Middle frontal gyrus (tissue), 1 donor: ENCODE data around the gene COQ8A.
"Not testable (repeated sequence)": the region's sequence is repeated elsewhere in the genome, so short reads cannot be mapped to it uniquely, and the experiment has no call there.

Source experiments
- DNase-seq: peaks from one replicate; pipeline ENCODE4 v3.0.0-alpha.2; 2015; ENCODE audit warnings: low spot score; ENCODE audit errors: extremely low spot score

COQ8A gene

GRCh38 chr1:226921504-226921903 lies 18.6 kb upstream of the COQ8A start:
- no peak for DNase-seq

DNA sequence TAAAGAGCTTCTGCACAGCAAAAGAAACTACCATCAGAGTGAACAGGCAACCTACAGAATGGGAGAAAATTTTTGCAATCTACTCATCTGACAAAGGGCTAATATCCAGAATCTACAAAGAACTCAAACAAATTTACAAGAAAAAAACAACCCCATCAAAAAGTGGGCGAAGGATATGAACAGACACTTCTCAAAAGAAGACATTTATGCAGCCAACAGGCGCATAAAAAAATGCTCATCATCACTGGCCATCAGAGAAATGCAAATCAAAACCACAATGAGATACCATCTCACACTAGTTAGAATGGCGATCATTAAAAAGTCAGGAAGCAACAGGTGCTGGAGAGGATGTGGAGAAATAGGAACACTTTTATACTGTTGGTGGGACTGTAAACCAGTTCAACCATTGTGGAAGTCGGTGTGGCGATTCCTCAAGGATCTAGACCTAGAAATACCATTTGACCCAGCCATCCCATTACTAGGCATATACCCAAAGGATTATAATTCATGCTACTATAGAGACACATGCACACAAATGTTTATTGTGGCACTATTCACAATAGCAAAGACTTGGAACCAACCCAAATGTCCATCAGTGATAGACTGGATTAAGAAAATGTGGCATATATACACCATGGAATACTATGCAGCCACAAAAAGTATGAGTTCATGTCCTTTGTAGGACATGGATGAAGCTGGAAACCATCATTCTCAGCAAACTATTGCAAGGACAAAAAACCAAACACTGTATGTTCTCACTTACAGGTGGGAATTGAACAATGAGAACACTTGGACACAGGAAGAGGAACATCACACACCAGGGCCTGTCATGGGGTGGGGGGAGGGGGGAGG lies 10.6 kb upstream of the COQ8A start:
- not testable (repeated sequence) for DNase-seq

GRCh38 chr1:226934483-226935237 lies 5.4 kb upstream of the COQ8A start:
- no peak for DNase-seq

DNA sequence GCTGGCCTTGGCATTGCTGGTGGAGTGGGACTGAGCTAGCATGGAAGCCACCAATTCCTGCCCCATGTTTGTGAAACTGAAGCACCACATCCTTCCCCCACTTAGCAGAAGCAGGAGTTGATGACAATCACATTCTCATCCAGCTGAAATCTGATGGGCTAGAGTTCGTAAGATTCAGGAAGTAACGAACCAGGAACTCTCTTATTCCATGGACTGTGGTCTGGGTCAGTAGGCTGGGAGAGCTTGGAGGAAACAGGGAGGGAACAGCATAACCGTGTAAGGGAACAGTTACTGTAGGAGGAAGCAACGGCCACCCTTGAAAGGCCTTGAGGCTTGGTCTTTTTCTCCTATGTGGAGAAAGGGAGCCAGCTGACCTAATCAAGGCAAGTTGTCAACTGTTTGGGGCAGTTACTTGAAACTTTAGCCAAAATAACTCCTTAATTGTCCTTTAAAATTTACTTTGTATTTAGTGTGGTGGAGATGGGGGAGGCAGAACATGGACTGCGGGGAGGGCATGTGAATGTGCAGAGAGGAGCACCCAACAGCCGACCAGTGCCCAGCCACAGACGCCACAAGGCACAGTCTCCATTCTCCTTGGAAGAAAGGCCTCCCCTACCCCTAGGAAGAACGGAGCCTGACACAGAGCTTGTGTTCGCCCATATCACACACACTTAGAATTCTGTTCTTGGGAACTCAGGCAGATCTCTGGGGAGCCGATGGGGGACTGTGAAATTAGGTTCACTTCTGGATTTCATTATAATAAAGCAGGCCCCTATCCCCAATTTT lies 2.0 kb upstream of the COQ8A start:
- DNase-seq: no peak

DNA sequence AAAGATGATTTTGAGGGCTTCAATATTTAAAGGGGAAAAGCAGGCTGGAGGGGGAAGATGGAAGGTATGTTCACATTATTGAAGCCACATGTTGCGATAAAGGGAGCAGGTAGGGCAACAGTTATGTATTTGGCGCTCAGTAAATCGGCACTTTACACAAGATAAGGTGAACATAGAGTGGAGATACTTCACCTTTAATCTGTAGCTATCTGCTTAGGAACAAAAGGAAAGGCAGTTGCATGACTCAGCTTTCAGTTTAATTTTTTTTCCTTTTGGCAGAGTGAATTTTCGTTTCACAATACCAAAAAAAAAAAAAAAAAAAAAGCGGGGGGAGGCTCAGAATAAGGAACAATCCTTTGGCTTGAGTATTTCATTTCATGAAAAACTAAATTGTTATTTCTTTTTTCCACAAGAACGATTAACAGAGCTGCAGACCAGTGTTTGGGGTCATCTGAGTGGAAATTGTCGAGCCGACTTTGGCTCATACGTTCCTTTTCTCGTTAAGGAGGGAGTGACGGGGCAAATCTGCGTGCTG lies 1.1 kb upstream of the COQ8A start:
- DNase-seq: no peak

GRCh38 chr1:226939438-226940028 lies 561 bp upstream of the COQ8A start:
- peak; percentile 27 for DNase-seq

- DNase-seq: no peak
Observed at GRCh38 chr1:226940806-226941067, 643 bp downstream of the COQ8A start.

DNA sequence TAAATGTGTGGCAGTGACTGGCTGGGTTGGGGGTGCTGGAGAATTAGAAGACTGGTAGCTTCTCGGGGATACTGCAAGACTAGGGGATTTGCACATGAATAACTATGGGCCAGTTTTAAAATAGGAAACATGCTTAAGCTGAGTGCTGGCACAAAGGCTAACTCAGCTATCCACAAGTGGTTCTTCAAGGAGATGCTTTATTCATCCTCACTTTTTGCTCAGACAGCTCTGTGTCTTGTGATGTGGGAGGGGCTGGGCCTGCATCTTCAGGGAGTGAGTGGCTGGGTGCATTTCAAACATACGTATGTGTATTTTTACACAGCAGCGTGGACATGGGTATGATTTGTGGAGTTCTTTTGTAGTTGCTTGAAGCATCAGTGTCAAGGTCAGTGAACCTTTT lies 2.3 kb downstream of the COQ8A start:
- no peak for DNase-seq

DNA sequence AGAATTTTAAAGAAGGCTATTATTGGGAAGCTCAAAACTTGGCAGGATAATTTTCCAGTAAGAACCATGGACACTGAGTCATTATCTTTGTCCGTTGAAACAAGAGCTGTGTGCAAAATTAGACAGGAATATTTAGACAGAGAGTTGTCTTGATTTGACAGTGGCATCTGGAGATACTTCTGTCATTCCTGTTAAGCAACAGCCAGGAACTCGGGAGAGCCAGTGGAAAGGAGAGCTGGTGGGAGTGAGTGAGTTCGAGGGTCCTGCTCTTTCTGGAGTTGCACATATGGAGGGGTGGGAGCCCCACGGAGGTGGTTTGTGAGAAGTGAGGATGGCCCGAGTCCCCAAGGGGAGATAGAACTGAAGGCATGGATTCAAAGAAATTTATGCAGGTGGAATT lies 3.1 kb downstream of the COQ8A start:
- DNase-seq: no peak

GRCh38 chr1:226943927-226944326 lies 3.8 kb downstream of the COQ8A start:
- DNase-seq: no peak

- no peak for DNase-seq
Observed at GRCh38 chr1:226945106-226945857, 5.2 kb downstream of the COQ8A start.

DNA sequence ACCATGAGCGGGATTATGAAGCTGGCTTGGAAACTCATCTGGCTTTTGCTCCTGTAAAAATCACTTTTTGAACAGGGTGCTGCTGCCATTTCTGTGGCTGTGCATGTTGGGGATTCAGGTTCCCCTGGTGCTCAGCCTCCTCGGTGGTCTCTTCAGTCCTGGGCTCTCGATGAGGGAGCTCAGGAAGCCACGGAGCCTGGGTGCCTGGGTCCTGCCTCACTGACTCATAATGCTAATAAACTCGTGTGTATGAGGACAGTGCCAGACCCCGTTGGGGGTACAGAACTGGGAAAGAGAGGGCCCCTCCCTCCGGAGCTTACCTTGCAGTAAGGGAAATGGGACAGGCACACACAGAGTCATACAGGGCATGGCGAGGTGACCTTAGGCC lies 5.8 kb downstream of the COQ8A start:
- DNase-seq: no peak

DNA sequence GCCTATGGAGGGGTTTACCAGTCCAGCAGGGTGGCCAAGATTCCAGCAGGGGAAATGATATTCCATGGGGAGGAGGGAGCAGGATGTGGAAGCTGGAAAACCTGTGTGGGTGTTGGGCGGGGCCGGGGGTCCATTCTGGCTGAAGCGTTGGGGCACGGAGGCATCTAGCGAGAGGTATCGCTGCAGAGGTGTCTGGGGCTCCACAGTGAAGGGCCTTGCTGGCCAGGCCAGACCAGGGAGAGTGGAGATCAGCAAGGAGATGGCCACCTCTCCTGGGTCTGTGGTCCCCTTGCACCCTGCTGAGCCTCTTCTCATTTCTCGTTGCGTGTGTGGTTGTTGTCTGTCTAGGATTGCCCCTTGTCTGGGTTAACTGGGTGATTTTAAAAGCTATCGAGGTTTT lies 6.2 kb downstream of the COQ8A start:
- DNase-seq: no peak

DNA sequence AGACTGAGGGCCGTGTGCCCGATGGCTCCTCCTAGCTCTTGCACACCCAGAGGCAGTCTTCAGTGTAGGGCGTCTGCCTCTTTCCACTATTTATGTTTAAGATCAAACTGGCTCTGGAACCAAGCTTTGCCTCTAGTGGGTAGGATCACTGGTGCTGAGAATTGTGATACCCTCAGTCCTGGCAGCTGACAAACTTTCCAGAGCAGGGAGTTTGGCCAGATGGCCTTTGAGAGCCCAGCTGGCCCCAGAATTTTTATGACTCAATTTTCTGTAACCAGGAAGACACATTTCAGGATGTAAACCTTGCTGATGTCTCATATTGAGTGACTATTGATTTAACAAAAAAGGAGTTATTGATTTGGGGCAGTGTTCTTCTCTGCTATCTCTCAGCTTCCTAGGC lies 6.7 kb downstream of the COQ8A start:
- no peak for DNase-seq

DNA sequence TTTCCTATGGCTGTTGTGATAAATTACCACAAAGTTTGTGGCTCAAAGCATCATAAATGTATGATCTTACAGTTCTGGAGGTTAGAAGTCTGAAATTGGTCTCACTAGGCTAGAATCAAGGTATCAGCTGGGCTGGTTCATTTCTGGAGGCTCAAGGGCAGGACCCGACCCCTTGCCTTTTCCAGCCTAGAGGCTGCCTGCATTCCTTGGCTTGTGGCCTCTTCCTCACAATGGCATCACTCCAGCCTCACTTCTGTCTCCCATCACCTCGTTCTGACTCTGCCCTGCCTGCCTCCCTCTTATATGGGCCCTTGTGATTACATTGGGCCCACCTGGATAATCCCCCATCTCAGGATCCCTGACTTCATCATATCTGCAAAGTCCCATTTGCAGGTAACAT lies 8.0 kb downstream of the COQ8A start:
- DNase-seq: no peak

DNA sequence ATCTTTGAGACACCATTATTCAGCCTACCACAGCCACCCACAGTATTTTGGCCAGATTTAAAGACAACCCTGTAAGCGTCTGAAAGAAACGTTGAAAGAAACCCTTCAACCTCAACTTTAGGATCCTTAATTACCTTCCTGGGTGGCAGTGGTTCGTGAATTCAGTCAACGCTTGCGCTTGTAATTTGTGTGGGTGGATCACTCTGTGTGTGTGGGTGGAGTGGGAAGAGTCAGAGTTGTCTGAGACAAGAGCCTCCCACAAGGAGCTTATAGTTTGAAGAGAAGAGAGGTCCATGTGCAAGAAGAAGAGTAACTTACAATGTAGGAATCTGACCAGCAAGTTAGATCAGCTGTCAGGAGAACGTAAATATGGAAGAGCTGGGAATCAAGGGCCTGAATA lies 8.4 kb downstream of the COQ8A start:
- DNase-seq: no peak

- DNase-seq: no peak
Observed at GRCh38 chr1:226948996-226949395, 8.9 kb downstream of the COQ8A start.

DNA sequence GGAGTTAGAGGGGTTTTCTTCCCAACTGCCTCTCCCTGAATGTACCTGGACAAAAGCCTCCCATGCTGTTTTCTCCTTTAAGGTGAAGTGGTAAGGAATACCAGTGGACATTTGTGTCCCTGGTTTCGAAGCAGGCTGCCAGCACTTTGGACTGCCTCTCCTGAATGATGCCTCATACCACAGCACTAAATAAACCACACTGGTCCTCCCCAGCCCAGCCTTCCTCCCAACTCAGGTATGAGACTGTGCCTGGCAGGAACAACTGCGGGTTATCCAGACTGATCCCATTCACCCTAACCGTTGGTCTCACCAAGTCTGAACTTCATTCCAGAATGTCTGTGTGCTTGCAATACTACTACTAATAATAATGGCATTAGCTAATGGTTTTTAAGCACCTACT lies 9.3 kb downstream of the COQ8A start:
- DNase-seq: no peak

GRCh38 chr1:226950316-226950715 lies 10.2 kb downstream of the COQ8A start:
- no peak for DNase-seq

GRCh38 chr1:226950871-226951270 lies 10.8 kb downstream of the COQ8A start:
- no peak for DNase-seq
